Skin of body (tissue), 2 donors: ENCODE measurements around the gene TNFRSF12A. TPM values are rescaled to one million over a fixed set of nuclear protein-coding genes. Genes with fewer than 3 reads are reported as not detected.
A peak's percentile ranks its signal among the peaks of the same experiment; 100 is the strongest.
"Not testable (repeated sequence)": the region's sequence is repeated elsewhere in the genome, so short reads cannot be mapped to it uniquely, and the experiment has no call there.

Experiments used
- DNase-seq: peaks from one replicate; lab custom pipeline; 2025; lab: John Stamatoyannopoulos, UW
- total RNA-seq: library from RNA; depleted of rRNA; stranded (reverse); fragments of >200 nt; gene quantifications from one replicate; pipeline ENCODE4 v1.2.3, GENCODE V29; 2014

The TNFRSF12A gene
- total RNA-seq, 1 donor from 2014 or later, result 41.0 TPM

DNA sequence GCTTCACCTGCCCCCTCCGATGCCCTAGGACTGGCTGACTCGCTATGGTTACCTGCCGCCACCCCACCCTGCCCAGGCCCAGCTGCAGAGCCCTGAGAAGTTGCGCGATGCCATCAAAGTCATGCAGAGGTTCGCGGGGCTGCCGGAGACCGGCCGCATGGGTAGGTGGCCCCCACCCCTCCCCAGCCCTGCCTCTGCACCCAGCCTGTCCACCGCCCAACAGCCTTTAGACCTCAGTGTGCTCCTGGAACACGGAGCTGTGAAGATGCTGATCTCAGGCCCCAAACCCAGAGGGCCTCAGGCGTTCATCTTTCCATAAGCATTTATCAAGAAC, 27.2 kb downstream of the TNFRSF12A start:
- no peak for DNase-seq

- DNase-seq, result no peak
Measured at GRCh38 chr16:3049921-3050481, 29.8 kb downstream of the TNFRSF12A start.

- DNase-seq, result no peak
Measured at GRCh38 chr16:3050487-3050886, 30.3 kb downstream of the TNFRSF12A start.

DNA sequence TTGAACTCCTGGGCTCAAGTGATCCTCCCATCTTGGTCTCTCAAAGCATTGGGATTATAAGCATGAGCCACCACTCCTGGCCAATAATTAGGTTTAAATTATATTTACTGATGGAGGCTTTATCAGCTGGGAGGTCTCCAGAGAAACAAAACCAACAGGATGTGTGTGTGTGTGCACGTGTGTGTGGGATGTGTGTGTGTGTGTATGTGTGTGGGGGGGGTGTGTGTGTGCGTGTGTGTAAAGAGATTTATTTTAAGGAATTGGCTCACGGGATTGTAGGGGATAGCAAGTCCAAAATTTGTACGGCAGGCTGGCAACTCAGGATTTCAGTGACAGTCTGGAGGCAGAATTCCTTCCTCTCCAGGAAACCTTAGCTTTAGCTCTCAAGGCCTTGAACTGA, 30.8 kb downstream of the TNFRSF12A start:
- no peak for DNase-seq

GRCh38 chr16:3051494-3051893, 31.3 kb downstream of the TNFRSF12A start:
- DNase-seq, result no peak

DNA sequence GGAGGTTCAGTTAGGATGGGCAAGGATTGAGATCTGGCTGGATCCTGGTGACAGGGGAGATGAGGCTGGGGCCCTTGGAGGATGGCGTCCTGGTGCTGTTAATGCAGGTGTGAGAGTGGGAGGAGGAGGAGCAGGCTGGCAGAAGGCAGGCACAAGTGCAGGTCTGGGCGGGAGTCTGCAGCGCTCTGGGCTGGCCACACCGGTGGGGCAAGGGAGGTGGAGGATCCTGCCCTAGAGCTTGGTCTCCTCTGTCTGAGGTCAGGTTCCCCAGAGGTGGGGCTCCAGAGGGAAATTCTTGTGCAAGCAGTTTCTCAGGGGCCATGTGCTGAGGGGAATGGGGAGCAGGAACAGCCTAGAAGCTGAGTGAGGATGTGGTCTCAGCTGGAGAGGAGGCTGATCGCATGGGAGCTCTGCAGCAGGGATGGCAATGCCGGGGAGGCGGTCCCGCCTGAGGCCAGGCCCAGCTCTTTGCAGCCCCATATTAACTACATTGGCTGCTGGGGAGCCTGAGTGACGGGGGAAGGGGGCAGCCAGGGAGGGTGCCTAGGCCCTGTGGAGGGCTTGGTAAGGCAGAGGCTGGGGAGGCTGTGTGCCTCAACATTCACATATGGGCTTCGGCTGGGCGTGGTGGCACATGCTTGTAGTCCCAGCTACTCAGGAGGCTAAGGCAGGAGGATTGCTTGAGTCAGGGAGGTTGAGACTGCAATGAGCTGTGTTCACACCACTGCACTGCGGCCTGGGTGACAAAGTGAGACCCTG, 32.6 kb downstream of the TNFRSF12A start:
- DNase-seq, result not testable (repeated sequence)

DNA sequence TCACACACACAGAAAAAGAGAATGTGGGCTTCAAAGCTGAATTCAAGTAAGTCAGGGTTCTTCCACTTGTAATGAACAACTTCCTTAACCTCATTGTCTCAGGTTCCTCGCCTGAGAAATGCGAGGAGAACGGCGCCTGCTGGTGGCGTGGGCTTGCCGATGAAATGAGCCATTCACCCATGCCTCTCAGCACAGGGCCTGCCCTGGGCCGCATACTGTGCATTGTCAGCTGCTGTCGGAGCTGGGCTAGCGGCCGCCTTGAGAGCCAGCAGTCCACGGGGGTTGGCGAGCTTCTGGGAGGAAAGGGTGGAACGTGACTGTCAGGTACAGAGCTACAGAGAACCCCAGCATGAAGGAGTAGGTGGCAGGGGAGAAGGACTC, 33.2 kb downstream of the TNFRSF12A start:
- DNase-seq, result not testable (repeated sequence)

- no peak for DNase-seq
Measured at GRCh38 chr16:3054965-3055733, 35.0 kb downstream of the TNFRSF12A start.

DNA sequence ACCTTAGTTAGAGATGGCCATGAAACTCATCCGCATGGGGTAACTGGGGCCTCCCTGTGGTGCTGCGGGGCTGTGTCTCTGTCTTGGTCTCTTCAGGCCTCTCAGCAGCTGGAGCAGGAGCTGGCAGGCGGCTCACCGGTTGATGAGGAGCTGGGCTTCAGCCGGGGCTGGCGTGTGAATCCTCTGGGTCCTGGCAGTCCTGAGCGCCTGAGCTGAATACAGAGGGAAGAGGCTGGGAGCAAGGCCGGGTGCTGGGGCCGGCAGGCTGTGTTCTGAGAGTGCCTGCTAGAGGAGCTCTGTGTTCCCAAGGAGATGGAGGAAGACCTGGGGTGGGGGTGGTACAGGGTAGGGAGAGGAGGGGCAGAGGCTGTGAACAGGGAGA, 35.6 kb downstream of the TNFRSF12A start:
- not testable (repeated sequence) for DNase-seq

GRCh38 chr16:3056336-3057180, 36.4 kb downstream of the TNFRSF12A start:
- DNase-seq, result no peak

DNA sequence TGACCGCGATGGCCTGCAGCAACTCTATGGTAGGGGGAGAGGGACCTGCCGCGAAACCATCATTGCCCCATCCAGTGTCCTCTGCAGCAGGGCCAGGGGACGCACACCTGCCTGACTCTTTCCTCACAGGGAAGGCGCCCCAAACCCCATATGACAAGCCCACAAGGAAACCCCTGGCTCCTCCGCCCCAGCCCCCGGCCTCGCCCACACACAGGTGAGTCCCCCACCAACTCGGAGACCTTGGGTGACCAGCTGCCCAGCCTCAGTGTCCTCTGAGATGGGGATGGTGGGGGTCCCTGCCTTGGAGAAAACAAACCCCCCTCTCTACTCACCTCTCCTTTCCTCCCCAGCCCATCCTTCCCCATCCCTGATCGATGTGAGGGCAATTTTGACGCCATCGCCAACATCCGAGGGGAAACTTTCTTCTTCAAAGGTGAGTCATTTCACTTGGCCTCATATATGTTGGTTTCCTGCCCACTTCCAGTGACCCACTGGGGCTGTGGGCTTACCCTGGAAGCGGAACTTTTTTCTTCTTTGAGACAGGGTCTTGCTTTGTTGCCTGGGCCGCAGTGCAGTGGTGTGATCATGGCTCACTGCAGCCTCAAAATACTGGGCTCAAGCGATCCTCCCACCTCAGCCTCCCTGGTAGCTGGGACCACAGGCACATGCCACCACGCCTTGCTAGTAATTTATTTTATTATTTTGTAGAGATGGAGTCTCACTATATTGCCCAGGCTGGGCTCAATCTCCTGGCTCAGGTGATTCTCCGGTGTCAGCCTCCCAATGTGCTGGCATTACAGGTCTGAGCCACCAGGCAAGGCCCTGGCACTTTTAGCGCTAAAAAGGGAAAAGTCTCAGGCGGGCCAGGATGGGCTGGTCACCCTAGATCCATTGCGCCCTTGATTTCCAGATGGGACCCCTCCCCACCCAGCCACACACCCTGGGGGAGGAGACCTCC, 37.3 kb downstream of the TNFRSF12A start:
- no peak for DNase-seq

- DNase-seq, result no peak
Measured at GRCh38 chr16:3058139-3059030, 38.2 kb downstream of the TNFRSF12A start.

- DNase-seq, result peak; percentile 69
Measured at GRCh38 chr16:3059041-3059722, 39.0 kb downstream of the TNFRSF12A start.

- no peak for DNase-seq
Measured at GRCh38 chr16:3059723-3060242, 39.6 kb downstream of the TNFRSF12A start.

GRCh38 chr16:3060339-3061127, 40.4 kb downstream of the TNFRSF12A start:
- DNase-seq, result no peak

GRCh38 chr16:3062553-3062952, 42.4 kb downstream of the TNFRSF12A start:
- DNase-seq, result no peak

GRCh38 chr16:3063625-3064386, 43.6 kb downstream of the TNFRSF12A start:
- no peak for DNase-seq
